Activated B cell treated with CpG ODN at 0.5 μM for 24 hours (primary cell): ENCODE data around the gene ESPNL. TPM values are rescaled to one million over a fixed set of nuclear protein-coding genes. Genes with fewer than 3 reads are reported as not detected.
"Not testable (repeated sequence)": the region's sequence is repeated elsewhere in the genome, so short reads cannot be mapped to it uniquely, and the experiment has no call there.

Experiments
- ATAC-seq: fragments of 200-7000 bp; cut with Tn5 transposase; one replicate; pipeline ENCODE4 v1.10.0; 2021; ENCODE audit warnings: low read depth, mild to moderate bottlenecking, moderate library complexity
- CTCF ChIA-PET: fragments of 350-600 bp; sonication (Branson Sonifier 250); formaldehyde crosslinking; loops from one replicate; lab custom pipeline; 2021; ENCODE audit warnings: antibody characterized with exemption; lab: Charles Lee
- POLR2A ChIA-PET: fragments of 350-600 bp; sonication (Branson Sonifier 250); formaldehyde crosslinking; loops from one replicate; lab custom pipeline; 2021; ENCODE audit warnings: antibody characterized with exemption; lab: Charles Lee
- DNase-seq: peaks from one replicate; pipeline ENCODE4 v3.0.0; 2022
- H3K27ac Mint-ChIP-seq: one replicate; pipeline ENCODE4 v1.8.0; 2020; ENCODE audit warnings: mixed read lengths
- H3K27me3 Mint-ChIP-seq: one replicate; pipeline ENCODE4 v1.8.0; 2021; ENCODE audit warnings: mixed read lengths
- H3K36me3 Mint-ChIP-seq: one replicate; pipeline ENCODE4 v1.8.0; 2021; ENCODE audit warnings: low read depth, mixed read lengths
- H3K4me1 Mint-ChIP-seq: one replicate; pipeline ENCODE4 v1.8.0; 2021; ENCODE audit warnings: mixed read lengths
- H3K4me3 Mint-ChIP-seq: one replicate; pipeline ENCODE4 v1.8.0; 2020; ENCODE audit warnings: mild to moderate bottlenecking, mixed read lengths
- H3K9me3 Mint-ChIP-seq: one replicate; pipeline ENCODE4 v1.8.0; 2020; ENCODE audit warnings: mixed read lengths
- intact Hi-C: fragments of 100-400 bp; cut with micrococcal nuclease; formaldehyde crosslinking; loops from one replicate; pipeline ENCODE4 v1.15.1; 2024
- total RNA-seq: library from RNA; stranded (reverse); gene quantifications from 2 replicates; pipeline ENCODE4 v1.2.3, GENCODE V29; 2022
- TF ChIP-seq, protein P1 (sequence below): fragments of 200-600 bp; IDR thresholded peaks from one replicate; pipeline ENCODE4 v1.8.0; 2022; ENCODE audit warnings: antibody characterized with exemption, mild to moderate bottlenecking

The ESPNL gene
- total RNA-seq, 1 donor from 2014 or later = 0.42 TPM

DNA sequence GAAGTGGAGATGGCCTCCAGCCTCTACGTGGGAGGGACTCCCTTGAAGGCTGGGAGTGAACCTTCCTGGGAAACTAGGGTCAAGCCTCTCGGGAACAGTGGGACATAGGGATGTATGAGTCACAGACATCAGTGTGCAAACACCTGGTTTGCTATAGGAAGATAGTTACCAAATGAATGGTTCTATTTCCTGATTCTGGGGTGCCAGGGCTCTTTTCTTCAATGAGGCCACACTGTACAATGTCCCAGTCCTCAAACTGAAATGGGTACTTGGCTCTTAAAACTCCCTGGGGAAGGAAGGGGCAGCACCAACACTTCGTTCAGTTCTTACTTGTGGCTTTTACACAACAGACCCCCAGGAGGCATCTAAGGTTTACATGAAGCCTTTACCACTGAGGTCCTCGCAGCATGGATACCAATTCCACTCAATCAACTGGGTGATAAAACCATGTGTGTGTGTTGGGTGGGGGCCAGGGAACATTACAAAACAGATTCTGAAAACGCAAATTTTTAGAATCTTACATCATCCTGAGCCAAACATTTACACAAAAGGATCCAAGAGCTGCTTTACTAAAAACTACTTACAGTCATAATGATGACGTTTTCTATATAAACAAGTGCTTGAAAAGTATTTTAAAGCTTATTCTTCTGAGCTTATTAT is 69.0 kb downstream of the ESPNL start:
- no peak for DNase-seq
- H3K27me3 Mint-ChIP-seq = peaks cover 9% of the 10 kb centered on the region
- intact Hi-C loops = no loop called here
- TF ChIP-seq, protein P1, sequence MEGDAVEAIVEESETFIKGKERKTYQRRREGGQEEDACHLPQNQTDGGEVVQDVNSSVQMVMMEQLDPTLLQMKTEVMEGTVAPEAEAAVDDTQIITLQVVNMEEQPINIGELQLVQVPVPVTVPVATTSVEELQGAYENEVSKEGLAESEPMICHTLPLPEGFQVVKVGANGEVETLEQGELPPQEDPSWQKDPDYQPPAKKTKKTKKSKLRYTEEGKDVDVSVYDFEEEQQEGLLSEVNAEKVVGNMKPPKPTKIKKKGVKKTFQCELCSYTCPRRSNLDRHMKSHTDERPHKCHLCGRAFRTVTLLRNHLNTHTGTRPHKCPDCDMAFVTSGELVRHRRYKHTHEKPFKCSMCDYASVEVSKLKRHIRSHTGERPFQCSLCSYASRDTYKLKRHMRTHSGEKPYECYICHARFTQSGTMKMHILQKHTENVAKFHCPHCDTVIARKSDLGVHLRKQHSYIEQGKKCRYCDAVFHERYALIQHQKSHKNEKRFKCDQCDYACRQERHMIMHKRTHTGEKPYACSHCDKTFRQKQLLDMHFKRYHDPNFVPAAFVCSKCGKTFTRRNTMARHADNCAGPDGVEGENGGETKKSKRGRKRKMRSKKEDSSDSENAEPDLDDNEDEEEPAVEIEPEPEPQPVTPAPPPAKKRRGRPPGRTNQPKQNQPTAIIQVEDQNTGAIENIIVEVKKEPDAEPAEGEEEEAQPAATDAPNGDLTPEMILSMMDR = no peak
- ChIA-PET POLR2A (no interaction called here), CTCF (no interaction called here)
- peaks cover 2% of the 10 kb centered on the region for H3K4me1 Mint-ChIP-seq
- ATAC-seq = no peak
- H3K36me3 Mint-ChIP-seq = peaks cover 54% of the 10 kb centered on the region
- H3K9me3 Mint-ChIP-seq = no peaks in the 10 kb centered on the region
- no peak overlapping the region for H3K4me3 Mint-ChIP-seq
- H3K27ac Mint-ChIP-seq = no peak overlapping the region

DNA sequence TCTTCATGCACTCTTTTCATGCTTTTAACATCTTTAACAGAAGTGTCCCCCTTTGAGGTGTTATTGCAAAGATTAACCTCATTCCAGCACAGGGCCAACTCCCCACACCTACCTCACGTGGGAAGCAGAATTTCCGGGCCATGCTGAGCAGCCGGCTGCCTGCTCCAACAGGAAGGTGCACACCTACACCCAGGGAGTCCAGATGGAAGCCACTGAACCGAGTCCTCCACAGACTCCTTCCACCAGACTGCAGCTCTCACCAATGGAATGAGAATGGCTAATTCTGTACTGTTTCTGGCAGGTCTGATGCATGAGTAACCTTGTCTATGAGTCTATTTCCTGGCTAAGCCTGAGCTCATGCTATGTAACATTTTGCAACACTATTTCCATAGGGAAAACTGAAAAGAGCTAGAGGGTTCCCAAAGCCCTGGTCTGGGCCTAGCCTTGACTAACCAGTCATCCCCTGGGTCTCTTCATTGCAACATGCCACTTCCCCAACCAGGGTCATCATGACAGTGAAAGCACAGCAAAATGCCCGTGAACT is 69.6 kb downstream of the ESPNL start:
- Mint-ChIP-seq H3K27ac (no peak overlapping the region), H3K36me3 (peaks cover 59% of the 10 kb centered on the region), H3K4me1 (no peaks in the 10 kb centered on the region), H3K4me3 (no peak overlapping the region), H3K9me3 (no peaks in the 10 kb centered on the region), H3K27me3 (peaks cover 8% of the 10 kb centered on the region)
- TF ChIP-seq, protein P1 = no peak
- DNase-seq = no peak
- intact Hi-C loops = no loop called here
- CTCF ChIA-PET = no interaction called here
- ATAC-seq = no peak
- POLR2A ChIA-PET = no interaction called here

- Mint-ChIP-seq H3K27me3 (peaks cover under 1% of the 10 kb centered on the region), H3K4me1 (no peaks in the 10 kb centered on the region), H3K27ac (no peak overlapping the region), H3K36me3 (peaks cover 66% of the 10 kb centered on the region), H3K9me3 (no peaks in the 10 kb centered on the region), H3K4me3 (no peak overlapping the region)
- TF ChIP-seq, protein P1 = no peak
- POLR2A ChIA-PET = no interaction called here
- no peak for ATAC-seq
- intact Hi-C loops = no loop called here
- DNase-seq = no peak
- CTCF ChIA-PET = no interaction called here
Observed at GRCh38 chr2:238170386-238171071, 70.4 kb downstream of the ESPNL start.

DNA sequence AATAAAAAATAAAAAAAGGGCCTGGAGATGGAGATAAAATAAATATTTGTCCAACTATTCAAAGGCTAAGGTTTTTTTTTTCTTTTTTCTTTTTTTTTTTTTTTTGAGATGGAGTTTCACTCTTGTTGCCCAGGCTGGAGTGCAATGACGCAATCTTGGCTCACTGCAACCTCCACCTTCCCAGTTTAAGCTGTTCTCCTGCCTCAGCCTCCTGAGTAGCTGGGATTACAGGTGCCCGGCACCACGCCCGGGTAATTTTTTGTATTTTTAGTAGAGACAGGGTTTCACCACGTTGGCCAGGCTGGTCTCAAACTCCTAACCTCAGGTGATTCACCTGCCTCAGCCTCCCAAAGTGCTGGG is 70.9 kb downstream of the ESPNL start:
- CTCF ChIA-PET, H3K4me3 Mint-ChIP-seq, H3K27ac Mint-ChIP-seq, ATAC-seq, intact Hi-C loops, H3K27me3 Mint-ChIP-seq, DNase-seq, H3K9me3 Mint-ChIP-seq, H3K4me1 Mint-ChIP-seq: not testable (repeated sequence)
- POLR2A ChIA-PET = interaction anchor here (0.6 kb wide), 1 partner anchor 21 kb away, joined by 3 read pairs; no protein-coding TSS in a partner anchor
- H3K36me3 Mint-ChIP-seq = peaks cover 70% of the 10 kb centered on the region

GRCh38 chr2:238171575-238172187 is 71.5 kb downstream of the ESPNL start:
- CTCF ChIA-PET = no interaction called here
- DNase-seq (no peak), ATAC-seq (no peak)
- Mint-ChIP-seq H3K9me3 (no peaks in the 10 kb centered on the region), H3K27ac (no peak overlapping the region), H3K36me3 (peaks cover 75% of the 10 kb centered on the region), H3K27me3 (no peaks in the 10 kb centered on the region), H3K4me3 (no peak overlapping the region), H3K4me1 (no peaks in the 10 kb centered on the region)
- POLR2A ChIA-PET = interaction anchor here (0.6 kb wide), 1 partner anchor 20 kb away, joined by 3 read pairs; no protein-coding TSS in a partner anchor
- TF ChIP-seq, protein P1 = no peak
- intact Hi-C loops = no loop called here
